T-helper 17 cell (primary cell): ENCODE results near the gene PMM2. TPM values are rescaled to one million over a fixed set of nuclear protein-coding genes. Genes with fewer than 3 reads are reported as not detected.

Experiments used
- ATAC-seq: fragments of 150-1000 bp; cut with Tn5 transposase; 2 replicates; pipeline ENCODE4 v1.10.0; 2021; ENCODE audit warnings: mild to moderate bottlenecking, moderate library complexity
- DNase-seq, 3 donors: peaks; one replicate each; pipeline versions ENCODE4 v3.0.0 to v3.0.0-alpha.2; 2020 to 2021
- H3K9me3 ChIP-seq: one replicate; pipeline ENCODE4 v1.7.0; 2013; ENCODE audit warnings: low read length, mild to moderate bottlenecking; ENCODE audit not compliant: control insufficient read depth, poor library complexity, severe bottlenecking
- H3K27ac Mint-ChIP-seq: one replicate; pipeline ENCODE4 v1.8.0; 2022; ENCODE audit warnings: mild to moderate bottlenecking, moderate library complexity, mixed read lengths
- H3K27me3 Mint-ChIP-seq: one replicate; pipeline ENCODE4 v1.8.0; 2022; ENCODE audit warnings: mixed read lengths
- H3K36me3 Mint-ChIP-seq: one replicate; pipeline ENCODE4 v1.8.0; 2022; ENCODE audit warnings: low read depth, mixed read lengths
- H3K4me1 Mint-ChIP-seq: one replicate; pipeline ENCODE4 v1.8.0; 2022; ENCODE audit warnings: mild to moderate bottlenecking, mixed read lengths
- H3K4me3 Mint-ChIP-seq: one replicate; pipeline ENCODE4 v1.8.0; 2022; ENCODE audit warnings: mild to moderate bottlenecking, moderate library complexity, mixed read lengths
- total RNA-seq, 4 donors: library from RNA in 2 of 4; stranded (reverse) in 2 of 4; gene quantifications; one replicate each; pipeline ENCODE4 v1.2.3 and lab custom pipeline; 2022 to 2026

The PMM2 gene
- total RNA-seq, 2 donors from 2014 or later = 35.8 to 40.6 TPM

GRCh38 chr16:8888951-8889892, 91.6 kb downstream of the PMM2 start:
- peak overlapping the region; percentile 87 for H3K27ac Mint-ChIP-seq
- DNase-seq (no peak), ATAC-seq (no peak)
- peaks cover 2% of the 10 kb centered on the region for H3K36me3 Mint-ChIP-seq
- H3K4me1 Mint-ChIP-seq = peaks cover 25% of the 10 kb centered on the region
- H3K4me3 Mint-ChIP-seq = peak overlapping the region; percentile 28
- no peaks in the 10 kb centered on the region for H3K9me3 ChIP-seq
- H3K27me3 Mint-ChIP-seq = peaks cover 13% of the 10 kb centered on the region

GRCh38 chr16:8889893-8890548, 92.4 kb downstream of the PMM2 start:
- peaks cover 5% of the 10 kb centered on the region for H3K36me3 Mint-ChIP-seq
- H3K4me1 Mint-ChIP-seq = peaks cover 27% of the 10 kb centered on the region
- H3K9me3 ChIP-seq = no peaks in the 10 kb centered on the region
- no peak for ATAC-seq
- peak overlapping the region; percentile 68 for H3K4me3 Mint-ChIP-seq
- no peak for DNase-seq
- H3K27me3 Mint-ChIP-seq = peaks cover 13% of the 10 kb centered on the region
- peak overlapping the region; percentile 87 for H3K27ac Mint-ChIP-seq

GRCh38 chr16:8890549-8890921, 92.9 kb downstream of the PMM2 start:
- H3K36me3 Mint-ChIP-seq = peaks cover 5% of the 10 kb centered on the region
- no peaks in the 10 kb centered on the region for H3K9me3 ChIP-seq
- H3K27ac Mint-ChIP-seq = peak overlapping the region; percentile 87
- H3K27me3 Mint-ChIP-seq = peaks cover 10% of the 10 kb centered on the region
- ATAC-seq (no peak), DNase-seq (no peak)
- peaks cover 22% of the 10 kb centered on the region for H3K4me1 Mint-ChIP-seq
- peak overlapping the region; percentile 68 for H3K4me3 Mint-ChIP-seq

GRCh38 chr16:8892101-8892575, 94.5 kb downstream of the PMM2 start:
- Mint-ChIP-seq H3K27me3 (peaks cover 2% of the 10 kb centered on the region), H3K36me3 (peaks cover 4% of the 10 kb centered on the region), H3K4me3 (peak overlapping the region; percentile 60), H3K27ac (peak overlapping the region; percentile 87), H3K4me1 (peaks cover 16% of the 10 kb centered on the region)
- no peak for DNase-seq
- no peak for ATAC-seq
- H3K9me3 ChIP-seq = no peaks in the 10 kb centered on the region

GRCh38 chr16:8893426-8893825, 95.8 kb downstream of the PMM2 start:
- DNase-seq (no peak), ATAC-seq (no peak)
- H3K36me3 Mint-ChIP-seq = peaks cover 3% of the 10 kb centered on the region
- peak overlapping the region; percentile 67 for H3K4me3 Mint-ChIP-seq
- peaks cover 14% of the 10 kb centered on the region for H3K4me1 Mint-ChIP-seq
- no peaks in the 10 kb centered on the region for H3K27me3 Mint-ChIP-seq
- H3K9me3 ChIP-seq = no peaks in the 10 kb centered on the region
- peak overlapping the region; percentile 87 for H3K27ac Mint-ChIP-seq

- Mint-ChIP-seq H3K27ac (peak overlapping the region; percentile 87), H3K36me3 (peaks cover 3% of the 10 kb centered on the region), H3K4me3 (no peak overlapping the region), H3K4me1 (peaks cover 14% of the 10 kb centered on the region), H3K27me3 (no peaks in the 10 kb centered on the region)
- H3K9me3 ChIP-seq = no peaks in the 10 kb centered on the region
- ATAC-seq = no peak
- DNase-seq = no peak
These were observed 96.5 kb downstream of the PMM2 start for GRCh38 chr16:8893976-8894690.

GRCh38 chr16:8894736-8895334, 97.2 kb downstream of the PMM2 start:
- peaks cover 14% of the 10 kb centered on the region for H3K4me1 Mint-ChIP-seq
- H3K27ac Mint-ChIP-seq = peak overlapping the region; percentile 87
- no peaks in the 10 kb centered on the region for H3K27me3 Mint-ChIP-seq
- ATAC-seq (no peak), DNase-seq (no peak)
- no peaks in the 10 kb centered on the region for H3K9me3 ChIP-seq
- H3K4me3 Mint-ChIP-seq = no peak overlapping the region
- H3K36me3 Mint-ChIP-seq = peaks cover 3% of the 10 kb centered on the region

- peaks cover 3% of the 10 kb centered on the region for H3K36me3 Mint-ChIP-seq
- H3K4me1 Mint-ChIP-seq = peaks cover 2% of the 10 kb centered on the region
- H3K27ac Mint-ChIP-seq = peak overlapping the region; percentile 47
These were observed 101.2 kb downstream of the PMM2 start for GRCh38 chr16:8898660-8899318.

More at GRCh38 chr16:8898660-8899318, 101.2 kb downstream of the PMM2 start:
- DNase-seq (no peak), ATAC-seq (no peak)
- Mint-ChIP-seq H3K27me3 (no peaks in the 10 kb centered on the region), H3K4me3 (no peak overlapping the region)
- no peaks in the 10 kb centered on the region for H3K9me3 ChIP-seq

Other genes with a start within 250 kb of the PMM2 start
- gene TMEM114, start 207.3 kb upstream of the PMM2 start, total RNA-seq = not detected
- 10 to 100 TPM; 23.9 to 30.2 TPM for gene METTL22, start 176.1 kb upstream of the PMM2 start, total RNA-seq
- 1 to 10 TPM; 8.7 to 9.5 TPM for gene ABAT, start 123.2 kb upstream of the PMM2 start, total RNA-seq
- 1 to 10 TPM; 2.4 to 3.5 TPM for gene TMEM186, start 200 bp upstream of the PMM2 start, total RNA-seq
- gene CARHSP1, start 71.2 kb downstream of the PMM2 start, total RNA-seq = 10 to 100 TPM; 25.4 to 30.4 TPM
- under 1 TPM in 1 of 2 donors, not detected in 1; 0.75 TPM for gene LITAFD, start 84.5 kb downstream of the PMM2 start, total RNA-seq
- gene USP7, start 166.1 kb downstream of the PMM2 start, total RNA-seq = 100 to 1,000 TPM; 259 to 282 TPM